RWPE1 (cell line): ENCODE measurements around the gene SUN1.

Experiments
- CTCF ChIA-PET: fragments of 350-600 bp; sonication (Branson Sonifier 250); formaldehyde crosslinking; extraction: SDS; loops from one replicate; lab custom pipeline; 2021; lab: Yijun Ruan, JAX
- POLR2A ChIA-PET: fragments of 400-600 bp; formaldehyde crosslinking; extraction: SDS; loops from one replicate; lab custom pipeline; 2020; ENCODE audit warnings: antibody characterized with exemption; ENCODE audit not compliant: low non-redundant PET; lab: Yijun Ruan, JAX
- DNase-seq: peaks from one replicate; pipeline ENCODE4 v3.0.0; 2012; ENCODE audit warnings: low spot score
- H3K27ac ChIP-seq: fragments of 450-650 bp; 2 replicates; pipeline ENCODE4 v1.5.1; 2017
- TF ChIP-seq, protein P1 (sequence below): fragments of 450-650 bp; conservative IDR thresholded peaks from 2 replicates; pipeline ENCODE4 v1.5.1; 2017; ENCODE audit warnings: low read depth, mild to moderate bottlenecking

The SUN1 gene

DNA sequence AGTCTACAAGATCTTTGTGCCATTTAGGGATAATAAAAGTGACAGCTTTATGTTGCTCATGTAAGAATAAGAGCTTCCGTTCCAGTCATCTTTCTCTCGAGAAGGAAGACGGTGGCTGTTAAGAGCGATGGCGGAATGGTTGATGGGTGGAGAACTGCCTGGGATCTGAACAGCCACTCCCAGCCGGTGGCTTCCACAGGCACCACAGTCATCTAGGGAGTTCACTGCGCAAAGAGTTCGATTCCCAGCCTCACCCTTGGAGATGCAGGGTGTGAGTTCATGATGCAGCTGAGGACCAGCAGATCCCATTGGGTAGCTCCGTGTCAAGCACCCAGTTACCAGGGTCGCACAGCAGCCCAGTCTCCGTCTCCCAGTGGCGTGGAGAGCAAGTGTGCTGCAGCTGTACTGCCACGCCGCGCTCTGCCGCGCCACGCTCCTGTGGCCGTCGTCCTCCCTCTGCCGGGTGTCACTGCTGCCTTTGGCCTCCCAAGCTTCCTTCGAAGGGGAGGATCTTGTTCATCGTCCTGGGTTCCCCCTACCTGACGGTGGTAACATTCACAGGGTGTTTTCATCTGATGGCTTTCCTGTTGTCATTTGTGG lies 7.8 kb downstream of the SUN1 start:
- TF ChIP-seq, protein P1, sequence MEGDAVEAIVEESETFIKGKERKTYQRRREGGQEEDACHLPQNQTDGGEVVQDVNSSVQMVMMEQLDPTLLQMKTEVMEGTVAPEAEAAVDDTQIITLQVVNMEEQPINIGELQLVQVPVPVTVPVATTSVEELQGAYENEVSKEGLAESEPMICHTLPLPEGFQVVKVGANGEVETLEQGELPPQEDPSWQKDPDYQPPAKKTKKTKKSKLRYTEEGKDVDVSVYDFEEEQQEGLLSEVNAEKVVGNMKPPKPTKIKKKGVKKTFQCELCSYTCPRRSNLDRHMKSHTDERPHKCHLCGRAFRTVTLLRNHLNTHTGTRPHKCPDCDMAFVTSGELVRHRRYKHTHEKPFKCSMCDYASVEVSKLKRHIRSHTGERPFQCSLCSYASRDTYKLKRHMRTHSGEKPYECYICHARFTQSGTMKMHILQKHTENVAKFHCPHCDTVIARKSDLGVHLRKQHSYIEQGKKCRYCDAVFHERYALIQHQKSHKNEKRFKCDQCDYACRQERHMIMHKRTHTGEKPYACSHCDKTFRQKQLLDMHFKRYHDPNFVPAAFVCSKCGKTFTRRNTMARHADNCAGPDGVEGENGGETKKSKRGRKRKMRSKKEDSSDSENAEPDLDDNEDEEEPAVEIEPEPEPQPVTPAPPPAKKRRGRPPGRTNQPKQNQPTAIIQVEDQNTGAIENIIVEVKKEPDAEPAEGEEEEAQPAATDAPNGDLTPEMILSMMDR: no peak
- H3K27ac ChIP-seq: peak overlapping the region; percentile 100; the same call in 1 of the 2 replicates
- POLR2A ChIA-PET: no interaction called here
- CTCF ChIA-PET: interaction anchor here (0.6 to 0.7 kb wide), 2 partner anchors 8 to 119 kb away, joined by 3 read pairs; no protein-coding TSS in a partner anchor
- DNase-seq: no peak

DNA sequence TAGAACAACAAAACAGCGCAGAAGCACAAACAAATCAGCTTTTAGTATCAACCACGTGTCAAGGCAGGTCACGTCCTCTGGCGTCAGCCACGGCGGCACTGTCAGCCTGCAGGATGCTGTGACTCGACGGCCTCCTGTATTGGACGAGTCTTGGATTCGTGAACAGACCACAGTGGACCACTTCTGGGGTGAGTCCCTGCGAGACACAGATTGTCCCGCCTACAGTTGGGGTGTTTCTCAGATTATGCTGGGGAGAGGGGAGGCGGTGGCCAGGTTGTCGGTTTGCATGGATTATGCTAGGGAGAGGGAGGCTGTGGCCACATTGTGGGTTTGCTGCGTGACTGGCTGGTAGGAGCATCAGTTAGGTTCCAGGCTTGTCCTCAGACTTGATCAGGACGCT lies 9.7 kb downstream of the SUN1 start:
- no peak for DNase-seq
- TF ChIP-seq, protein P1: no peak
- ChIA-PET CTCF (interaction anchor here (0.8 kb wide), 1 partner anchor 8 kb away, joined by 6 read pairs; no protein-coding TSS in a partner anchor), POLR2A (no interaction called here)
- H3K27ac ChIP-seq: peak overlapping the region; percentile 38

DNA sequence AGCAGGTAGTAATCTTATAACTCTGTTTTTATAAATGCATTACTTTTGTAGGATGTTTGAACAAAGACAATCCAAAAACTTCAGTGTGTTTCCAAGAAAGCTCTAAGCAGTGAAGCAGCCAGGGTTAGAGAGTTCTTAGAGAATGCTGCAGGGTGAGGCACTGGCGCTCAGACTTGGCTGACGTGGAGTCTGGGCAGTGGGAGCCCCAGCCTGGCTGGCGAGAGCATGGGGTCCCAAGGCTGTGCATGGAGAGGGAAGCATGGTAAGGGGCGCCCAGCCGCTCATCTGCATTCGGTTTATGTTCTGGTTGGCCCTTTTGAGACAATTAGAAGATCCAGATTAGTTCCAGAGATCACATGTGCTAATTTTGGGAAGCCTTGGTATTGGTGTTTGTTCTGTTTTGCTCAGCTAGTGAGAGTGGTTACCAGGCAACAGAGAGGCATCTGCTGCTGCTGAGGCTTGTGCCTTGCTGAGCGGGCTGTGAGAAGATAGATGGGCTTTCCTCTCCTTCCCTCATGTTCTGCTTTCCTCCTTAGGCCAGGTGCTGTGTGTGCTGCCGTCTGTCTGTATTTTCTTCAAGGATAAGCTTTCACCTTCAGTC lies 10.3 kb downstream of the SUN1 start:
- CTCF ChIA-PET: interaction anchor here (0.6 kb wide), 1 partner anchor 26 kb away, joined by 5 read pairs; no protein-coding TSS in a partner anchor
- TF ChIP-seq, protein P1: no peak
- DNase-seq: no peak

DNA sequence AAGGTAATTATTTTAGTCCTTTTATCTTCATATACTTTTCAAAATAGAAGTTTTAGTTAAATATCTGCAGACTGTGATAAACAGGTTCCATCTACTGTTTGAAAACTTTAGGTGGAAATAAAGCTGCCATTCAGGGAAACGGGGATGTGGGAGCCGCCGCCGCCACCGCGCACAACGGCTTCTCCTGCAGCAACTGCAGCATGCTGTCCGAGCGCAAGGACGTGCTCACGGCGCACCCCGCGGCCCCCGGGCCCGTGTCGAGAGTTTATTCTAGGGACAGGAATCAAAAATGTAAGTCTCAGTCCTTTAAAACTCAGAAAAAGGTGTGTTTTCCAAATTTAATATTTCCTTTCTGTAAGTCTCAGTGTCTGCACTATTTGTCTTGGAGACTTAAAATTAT lies 11.0 kb downstream of the SUN1 start:
- CTCF ChIA-PET: interaction anchor here (0.6 kb wide), 1 partner anchor 27 kb away, joined by 5 read pairs; no protein-coding TSS in a partner anchor
- TF ChIP-seq, protein P1: no peak
- DNase-seq: no peak
- POLR2A ChIA-PET: no interaction called here
- H3K27ac ChIP-seq: peak overlapping the region; percentile 25; the same call in 1 of the 2 replicates

More for the DNA sequence above, 10.3 kb downstream of the SUN1 start:
- H3K27ac ChIP-seq: peak overlapping the region; percentile 38
- POLR2A ChIA-PET: no interaction called here

DNA sequence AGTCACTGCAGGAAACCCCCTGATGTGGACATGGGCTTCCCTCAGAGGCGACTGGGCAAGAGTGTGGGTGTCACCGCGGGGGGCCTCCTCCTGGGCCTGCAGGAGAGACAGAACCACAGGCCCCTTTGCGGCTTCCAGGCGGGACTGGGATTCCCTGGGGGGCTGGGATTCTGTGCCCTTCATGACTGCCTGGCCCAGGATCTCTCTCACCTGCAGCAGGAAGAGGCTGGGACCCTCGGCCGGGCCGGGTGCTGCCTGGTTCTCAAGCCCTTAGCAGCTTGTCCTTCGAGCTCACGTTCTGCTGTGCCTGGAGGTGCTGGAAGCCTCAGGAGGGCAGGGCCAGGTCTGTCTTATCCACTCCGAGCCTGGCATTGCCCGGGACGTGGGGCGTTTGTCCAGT lies 11.8 kb downstream of the SUN1 start:
- POLR2A ChIA-PET: no interaction called here
- DNase-seq: no peak
- H3K27ac ChIP-seq: peak overlapping the region; percentile 18
- TF ChIP-seq, protein P1: no peak
- CTCF ChIA-PET: interaction anchor here (0.6 kb wide), 2 partner anchors 12 to 521 kb away, joined by 4 to 5 read pairs; no protein-coding TSS in a partner anchor

DNA sequence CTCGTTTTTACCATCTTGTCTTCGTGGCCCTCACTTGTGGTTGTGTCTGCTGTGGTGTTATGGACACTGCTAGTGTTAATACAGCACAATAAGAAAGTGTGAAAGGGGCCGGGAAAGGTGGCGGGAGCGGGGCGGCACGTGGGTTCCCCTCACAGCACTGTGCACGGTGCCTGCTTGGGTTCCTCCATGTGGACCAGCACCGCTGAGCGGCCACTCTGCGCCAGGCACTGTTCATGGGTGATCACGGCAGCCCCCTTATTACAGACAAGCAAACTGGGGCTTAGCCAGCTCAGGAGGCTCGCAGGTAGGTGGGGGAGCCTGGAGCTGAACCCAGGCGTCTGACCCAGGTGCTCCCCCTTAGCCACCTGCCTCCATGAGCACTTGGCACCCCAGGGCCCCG lies 12.2 kb downstream of the SUN1 start:
- no peak for DNase-seq
- peak overlapping the region; percentile 18 for H3K27ac ChIP-seq
- TF ChIP-seq, protein P1: no peak
- ChIA-PET CTCF (interaction anchor here (0.6 kb wide), 1 partner anchor 13 kb away, joined by 5 read pairs; no protein-coding TSS in a partner anchor), POLR2A (no interaction called here)
